CD4-positive, alpha-beta T cell treated with Interferon alpha-2 for 1 hour (primary cell): Measurements from ENCODE around the gene TMEM81.

Experiments used
- DNase-seq, 2 donors: peaks; one replicate each; pipeline ENCODE4 v3.0.0-alpha.2; 2020 to 2022

The TMEM81 gene

GRCh38 chr1:205057808-205058575 lies 26.3 kb downstream of the TMEM81 start:
- DNase-seq = no peak

GRCh38 chr1:205056956-205057568 lies 27.2 kb downstream of the TMEM81 start:
- DNase-seq = no peak

DNA sequence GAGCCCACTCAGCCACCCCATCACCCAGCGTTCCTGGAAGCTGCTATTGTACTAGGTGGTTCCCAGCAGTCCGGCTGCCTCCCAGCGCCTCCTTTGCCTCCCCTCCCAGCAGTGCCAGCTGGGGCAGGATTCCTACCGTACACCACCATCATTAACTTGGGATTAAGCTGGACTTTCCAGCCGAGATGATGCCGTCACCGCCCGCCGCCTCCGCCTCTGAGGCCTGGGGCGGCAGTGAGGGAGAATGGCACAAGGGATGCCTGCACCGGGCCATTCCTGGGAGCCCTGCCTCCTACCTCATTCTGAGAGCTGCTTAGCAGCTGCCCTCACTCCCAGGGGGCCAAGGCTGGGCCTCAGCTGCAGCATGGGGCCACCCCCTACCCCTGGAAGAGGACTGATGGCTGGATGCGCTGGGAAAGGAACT lies 28.1 kb downstream of the TMEM81 start:
- DNase-seq = no peak

- DNase-seq = no peak
Measured at GRCh38 chr1:205054013-205054412, 30.2 kb downstream of the TMEM81 start.

- no peak for DNase-seq
Measured at GRCh38 chr1:205053296-205053695, 31.0 kb downstream of the TMEM81 start.

GRCh38 chr1:205052690-205053089 lies 31.6 kb downstream of the TMEM81 start:
- no peak for DNase-seq

DNA sequence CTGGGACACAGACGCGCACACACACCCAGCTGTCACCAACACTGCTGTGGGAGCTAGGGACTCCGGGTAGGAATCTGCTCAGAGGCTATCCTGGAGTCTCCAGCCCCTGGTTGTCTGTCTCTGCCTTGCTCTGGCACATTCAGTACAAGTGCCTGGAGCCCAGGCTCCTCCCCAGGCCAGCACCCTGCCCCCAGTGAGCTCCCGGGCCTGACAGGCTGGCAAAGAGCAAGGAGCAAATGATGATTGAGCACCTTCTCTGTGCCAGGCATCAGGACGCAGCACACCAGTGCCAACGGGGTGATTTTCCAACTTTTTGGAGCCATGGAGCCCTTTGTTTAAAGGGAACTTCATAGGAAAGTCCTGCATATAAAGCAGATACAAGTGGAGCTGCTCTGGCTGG lies 34.8 kb downstream of the TMEM81 start:
- no peak for DNase-seq

DNA sequence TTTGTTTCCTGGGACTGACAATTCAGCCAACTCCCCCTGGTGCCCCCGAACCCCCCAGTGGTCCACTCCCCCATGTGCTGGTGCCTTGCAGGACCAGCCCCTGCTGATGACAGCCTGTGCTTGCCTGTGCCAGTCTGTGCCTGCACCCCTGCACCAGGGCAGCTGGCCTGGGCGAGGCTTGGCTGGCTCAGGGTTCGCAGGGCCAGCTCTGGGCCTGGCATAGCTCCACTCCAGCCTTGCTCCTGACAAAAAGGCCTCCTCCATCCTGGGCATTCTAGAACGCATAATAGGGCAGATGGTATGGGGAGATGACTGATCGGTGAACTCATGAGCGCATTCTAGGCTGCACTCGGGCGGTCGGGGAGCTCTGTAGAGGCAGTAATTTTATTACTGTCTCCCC lies 35.9 kb downstream of the TMEM81 start:
- no peak for DNase-seq

- DNase-seq = no peak
Measured at GRCh38 chr1:205047764-205048231, 36.5 kb downstream of the TMEM81 start.

DNA sequence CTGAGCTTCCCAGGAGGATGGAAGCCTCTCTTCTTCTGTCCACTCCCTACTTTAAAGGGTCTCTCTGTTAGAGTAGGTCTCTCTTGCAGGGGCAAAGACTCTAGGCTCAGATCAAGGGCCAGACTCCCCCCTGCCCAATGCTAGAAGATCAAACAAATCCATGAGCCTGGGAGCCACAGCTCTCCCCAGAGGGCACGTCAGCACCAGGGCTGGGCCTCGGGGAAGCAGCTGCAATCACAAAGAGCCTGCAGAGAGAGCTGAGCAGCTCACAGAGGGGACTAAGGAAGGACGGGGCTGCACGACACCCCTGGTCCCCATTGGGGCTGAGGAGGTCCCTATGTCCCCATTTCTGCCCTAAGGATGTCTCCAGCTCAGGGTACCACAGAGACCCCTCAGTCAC lies 37.4 kb downstream of the TMEM81 start:
- no peak for DNase-seq

- DNase-seq = no peak
Measured at GRCh38 chr1:205045146-205045545, 39.1 kb downstream of the TMEM81 start.

DNA sequence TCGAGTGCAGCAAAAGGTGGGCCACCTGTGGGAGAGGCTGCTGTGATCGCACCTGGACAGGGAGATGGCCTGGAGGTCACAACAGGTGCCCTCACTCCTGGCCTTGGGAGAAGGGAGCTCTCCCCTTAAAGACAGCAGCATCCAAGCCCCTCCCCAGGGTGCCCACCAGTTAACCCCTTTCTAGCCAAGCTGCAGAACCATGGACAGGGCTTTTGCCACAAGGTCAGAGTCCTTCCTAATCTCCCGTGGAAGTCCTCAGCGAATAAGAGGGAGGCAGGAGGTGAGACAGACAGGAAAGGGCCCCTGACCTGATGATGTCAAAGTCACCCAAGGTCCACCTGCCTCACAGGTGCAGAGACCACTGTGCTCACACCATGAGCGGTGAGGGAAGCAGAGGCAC lies 39.5 kb downstream of the TMEM81 start:
- no peak for DNase-seq

- DNase-seq = no peak
Measured at GRCh38 chr1:205043866-205044265, 40.4 kb downstream of the TMEM81 start.

- no peak for DNase-seq
Measured at GRCh38 chr1:205042911-205043806, 41.1 kb downstream of the TMEM81 start, which contains the start of gene CNTN2. Gene CNTN2 (plus strand): TSS chr1:205043212. CDS start chr1:205053186, 9,974 bp downstream.

DNA sequence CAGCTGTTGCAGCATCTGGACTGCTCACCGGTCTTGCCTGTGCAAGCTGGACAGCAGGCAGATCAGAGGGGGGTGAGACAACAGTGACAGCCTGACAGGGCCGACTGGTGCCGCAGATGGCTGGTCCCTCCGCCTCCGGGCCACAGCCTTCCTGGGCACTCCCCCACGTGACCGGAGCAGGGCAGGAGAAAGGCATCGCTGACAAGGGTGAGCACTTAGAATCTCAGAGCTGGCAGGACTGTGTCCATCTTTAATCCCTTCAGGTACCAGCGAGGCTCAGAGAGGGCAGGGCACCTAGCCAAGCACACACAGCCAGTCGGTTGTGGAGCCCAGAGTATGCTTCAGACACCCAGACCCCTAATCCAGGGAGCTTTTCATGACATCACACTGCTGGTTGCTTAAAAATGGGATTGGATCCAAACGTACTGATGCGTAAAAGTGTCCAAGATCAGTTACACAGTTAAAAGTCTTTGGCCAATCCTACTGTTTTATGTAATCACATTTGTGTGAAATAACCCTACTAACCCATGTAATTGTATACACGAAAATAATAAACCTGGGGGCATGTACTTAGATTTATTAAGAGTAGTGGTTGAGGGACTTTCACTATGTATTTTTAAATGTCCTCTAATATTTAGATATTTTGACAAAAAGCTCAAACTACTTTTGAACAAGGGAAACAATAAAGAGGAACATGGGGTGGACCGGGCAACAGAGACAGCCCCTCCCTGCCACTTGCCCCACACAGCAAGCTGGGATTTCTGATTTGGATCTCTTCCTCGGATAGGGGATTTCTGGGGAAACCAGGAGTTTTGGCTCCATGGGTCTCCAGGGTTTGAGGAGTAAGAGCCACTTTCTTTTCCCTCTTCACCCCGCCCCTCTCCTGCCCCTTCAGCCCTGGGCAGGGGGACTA lies 42.0 kb downstream of the TMEM81 start:
- no peak for DNase-seq

GRCh38 chr1:205041001-205041715 lies 43.1 kb downstream of the TMEM81 start:
- DNase-seq = no peak

GRCh38 chr1:205038132-205038786 lies 46.0 kb downstream of the TMEM81 start:
- DNase-seq = no peak

GRCh38 chr1:205037539-205037938 lies 46.7 kb downstream of the TMEM81 start:
- DNase-seq = no peak
